Thyroid gland (tissue), 4 donors: ENCODE results near the gene ATP6V0C.

Experiments
- POLR2A ChIP-seq, 2 donors: fragments of 450-650 bp; IDR thresholded peaks; one replicate each; pipeline ENCODE4 v1.6.1; 2017; ENCODE audit warnings: antibody characterized with exemption in 2 of 2, mild to moderate bottlenecking in 2 of 2, moderate library complexity in 1 of 2
- TF ChIP-seq, protein P1 (sequence below), 6 experiments: fragments of 200-600 bp in 3 of 6; fragments of 450-650 bp in 3 of 6; sonication (generic) in 3 of 6; IDR thresholded peaks; one replicate each; pipeline ENCODE4 v1.5.1; 2016 to 2019; ENCODE audit warnings: antibody characterized with exemption in 6 of 6, mild to moderate bottlenecking in 2 of 6, inconsistent platforms in 1 of 6, moderate library complexity in 1 of 6

- TF ChIP-seq, protein P1, sequence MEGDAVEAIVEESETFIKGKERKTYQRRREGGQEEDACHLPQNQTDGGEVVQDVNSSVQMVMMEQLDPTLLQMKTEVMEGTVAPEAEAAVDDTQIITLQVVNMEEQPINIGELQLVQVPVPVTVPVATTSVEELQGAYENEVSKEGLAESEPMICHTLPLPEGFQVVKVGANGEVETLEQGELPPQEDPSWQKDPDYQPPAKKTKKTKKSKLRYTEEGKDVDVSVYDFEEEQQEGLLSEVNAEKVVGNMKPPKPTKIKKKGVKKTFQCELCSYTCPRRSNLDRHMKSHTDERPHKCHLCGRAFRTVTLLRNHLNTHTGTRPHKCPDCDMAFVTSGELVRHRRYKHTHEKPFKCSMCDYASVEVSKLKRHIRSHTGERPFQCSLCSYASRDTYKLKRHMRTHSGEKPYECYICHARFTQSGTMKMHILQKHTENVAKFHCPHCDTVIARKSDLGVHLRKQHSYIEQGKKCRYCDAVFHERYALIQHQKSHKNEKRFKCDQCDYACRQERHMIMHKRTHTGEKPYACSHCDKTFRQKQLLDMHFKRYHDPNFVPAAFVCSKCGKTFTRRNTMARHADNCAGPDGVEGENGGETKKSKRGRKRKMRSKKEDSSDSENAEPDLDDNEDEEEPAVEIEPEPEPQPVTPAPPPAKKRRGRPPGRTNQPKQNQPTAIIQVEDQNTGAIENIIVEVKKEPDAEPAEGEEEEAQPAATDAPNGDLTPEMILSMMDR (IDR thresholded peaks at IDR 0.05) = no peak
- no peak for TF ChIP-seq POLR2A (IDR thresholded peaks at IDR 0.05)
Measured at GRCh38 chr16:2508722-2509400, 4.9 kb upstream of the ATP6V0C start.
